OCI-LY1 (cell line): ENCODE results near the gene PRH2.

ENCODE experiments used
- H2AFZ ChIP-seq: fragments of 200-600 bp; sonication (generic), shearing (Covaris generic); 2 replicates; pipeline ENCODE4 v1.6.0; 2014; ENCODE audit warnings: antibody characterized with exemption, mild to moderate bottlenecking, low read length
- H3F3A ChIP-seq: fragments of 200-600 bp; sonication (generic), shearing (Covaris generic); 2 replicates; pipeline ENCODE4 v1.6.0; 2014; ENCODE audit warnings: mild to moderate bottlenecking, antibody characterized with exemption, low read length, moderate library complexity; ENCODE audit not compliant: insufficient read depth
- H3K27ac ChIP-seq: fragments of 200-600 bp; sonication (generic); 2 replicates; pipeline ENCODE4 v1.5.1; 2014; ENCODE audit warnings: low read length, mixed run types, mild to moderate bottlenecking, low read depth; ENCODE audit not compliant: poor library complexity, severe bottlenecking
- H3K27me3 ChIP-seq: fragments of 200-600 bp; sonication (generic); 2 replicates; pipeline ENCODE4 v1.6.0; 2014; ENCODE audit warnings: antibody characterized with exemption, mild to moderate bottlenecking, low read length, moderate library complexity; ENCODE audit not compliant: insufficient read depth
- H3K36me3 ChIP-seq: fragments of 200-600 bp; sonication (generic); 2 replicates; pipeline ENCODE4 v1.6.1; 2014; ENCODE audit warnings: mild to moderate bottlenecking, antibody characterized with exemption, low read length, moderate library complexity, mixed read lengths; ENCODE audit not compliant: insufficient read depth
- H3K4me1 ChIP-seq: fragments of 200-600 bp; sonication (generic); 2 replicates; pipeline ENCODE4 v1.5.1; 2014; ENCODE audit warnings: mild to moderate bottlenecking, low read length, moderate library complexity; ENCODE audit not compliant: insufficient read depth, severe bottlenecking
- H3K4me2 ChIP-seq: fragments of 200-600 bp; sonication (generic), shearing (Covaris generic); 2 replicates; pipeline ENCODE4 v1.6.1; 2014; ENCODE audit warnings: low read length
- H3K4me3 ChIP-seq: fragments of 200-600 bp; sonication (generic); 2 replicates; pipeline ENCODE4 v1.5.1; 2014; ENCODE audit warnings: low read length, low read depth, mild to moderate bottlenecking, mixed read lengths; ENCODE audit not compliant: poor library complexity, severe bottlenecking
- H3K79me2 ChIP-seq: fragments of 200-600 bp; shearing (Covaris generic); 2 replicates; pipeline ENCODE4 v1.6.1; 2016; ENCODE audit warnings: mixed run types, low read length, mixed read lengths; ENCODE audit not compliant: insufficient read depth
- H3K9ac ChIP-seq: fragments of 200-600 bp; sonication (generic), shearing (Covaris generic); 2 replicates; pipeline ENCODE4 v1.6.1; 2014; ENCODE audit warnings: mild to moderate bottlenecking, low read length, mixed read lengths
- H3K9me2 ChIP-seq: fragments of 200-600 bp; sonication (generic), shearing (Covaris generic); 2 replicates; pipeline ENCODE4 v1.6.1; 2014; ENCODE audit warnings: low read depth, mild to moderate bottlenecking, low read length, mixed read lengths
- H3K9me3 ChIP-seq: fragments of 200-600 bp; shearing (Covaris generic); 2 replicates; pipeline ENCODE4 v1.6.1; 2014; ENCODE audit warnings: low read length, mixed read lengths
- H4K20me1 ChIP-seq: fragments of 200-600 bp; sonication (generic), shearing (Covaris generic); 2 replicates; pipeline ENCODE4 v1.6.0; 2016; ENCODE audit warnings: mild to moderate bottlenecking, low read length; ENCODE audit not compliant: insufficient read depth
- CTCF ChIP-seq: fragments of 200-600 bp; sonication (generic), shearing (Covaris generic); IDR thresholded peaks from 2 replicates; pipeline ENCODE4 v1.5.1; 2017; ENCODE audit warnings: mild to moderate bottlenecking, antibody characterized with exemption, low read length, moderate library complexity, mixed read lengths
- EZH2 ChIP-seq: fragments of 200-600 bp; sonication (generic), shearing (Covaris generic); IDR thresholded peaks from 2 replicates; pipeline ENCODE4 v1.8.0; 2017; ENCODE audit warnings: borderline replicate concordance, mixed run types, mild to moderate bottlenecking, antibody characterized with exemption, low read length, moderate library complexity, mixed read lengths

Gene PRH2

GRCh38 chr12:10967409-10967808, 38.4 kb downstream of the PRH2 start:
- Histone ChIP-seq H3K27ac (no peak overlapping the region), H3K9me2 (no peaks in the 10 kb centered on the region), H3K9me3 (no peaks in the 10 kb centered on the region), H3K79me2 (no peaks in the 10 kb centered on the region), H3K4me3 (no peak overlapping the region), H3K4me1 (no peaks in the 10 kb centered on the region), H2AFZ (no peak overlapping the region), H3K9ac (no peak overlapping the region), H3K4me2 (no peak overlapping the region), H3F3A (no peaks in the 10 kb centered on the region), H3K36me3 (no peaks in the 10 kb centered on the region), H4K20me1 (no peaks in the 10 kb centered on the region), H3K27me3 (no peaks in the 10 kb centered on the region)
- TF ChIP-seq CTCF (no peak), EZH2 (no peak)

GRCh38 chr12:10968765-10969456, 39.9 kb downstream of the PRH2 start:
- H3K4me2 ChIP-seq: no peak overlapping the region
- no peaks in the 10 kb centered on the region for H3K4me1 ChIP-seq
- no peak for TF ChIP-seq EZH2
- no peak overlapping the region for H3K27ac ChIP-seq
- no peaks in the 10 kb centered on the region for H3F3A ChIP-seq
- no peaks in the 10 kb centered on the region for H3K9me3 ChIP-seq
- H2AFZ ChIP-seq: no peak overlapping the region
- no peaks in the 10 kb centered on the region for H3K27me3 ChIP-seq
- no peaks in the 10 kb centered on the region for H4K20me1 ChIP-seq
- H3K9me2 ChIP-seq: no peaks in the 10 kb centered on the region
- H3K9ac ChIP-seq: no peak overlapping the region
- H3K36me3 ChIP-seq: no peaks in the 10 kb centered on the region
- H3K4me3 ChIP-seq: no peak overlapping the region
- H3K79me2 ChIP-seq: no peaks in the 10 kb centered on the region

- Histone ChIP-seq H2AFZ (no peak overlapping the region), H3K9me2 (no peaks in the 10 kb centered on the region), H3F3A (no peaks in the 10 kb centered on the region), H3K4me2 (no peak overlapping the region), H3K36me3 (no peaks in the 10 kb centered on the region), H3K27me3 (no peaks in the 10 kb centered on the region), H4K20me1 (no peaks in the 10 kb centered on the region), H3K27ac (no peak overlapping the region), H3K4me3 (no peak overlapping the region), H3K79me2 (no peaks in the 10 kb centered on the region), H3K9ac (no peak overlapping the region), H3K9me3 (no peaks in the 10 kb centered on the region), H3K4me1 (no peaks in the 10 kb centered on the region)
- TF ChIP-seq CTCF (no peak), EZH2 (no peak)
Observed at GRCh38 chr12:10974965-10975364, 45.9 kb downstream of the PRH2 start.

GRCh38 chr12:10982244-10982643, 53.2 kb downstream of the PRH2 start:
- TF ChIP-seq EZH2 (no peak), CTCF (no peak)
- Histone ChIP-seq H3F3A (no peaks in the 10 kb centered on the region), H3K27ac (no peak overlapping the region), H2AFZ (no peak overlapping the region), H3K4me1 (no peaks in the 10 kb centered on the region), H4K20me1 (no peaks in the 10 kb centered on the region), H3K79me2 (no peaks in the 10 kb centered on the region), H3K27me3 (no peaks in the 10 kb centered on the region), H3K9me3 (no peaks in the 10 kb centered on the region), H3K9ac (no peak overlapping the region), H3K4me2 (no peak overlapping the region), H3K4me3 (no peak overlapping the region), H3K36me3 (no peaks in the 10 kb centered on the region), H3K9me2 (no peaks in the 10 kb centered on the region)
